Fibroblast of lung (primary cell): ENCODE data around the gene RNF181. TPM values are rescaled to one million over a fixed set of nuclear protein-coding genes. Genes with fewer than 3 reads are reported as not detected.

ENCODE experiments used
- DNase-seq, 2 donors: peaks; one replicate each; pipeline versions ENCODE4 v3.0.0 to v3.0.0-alpha.2; 2010; ENCODE audit warnings: low read depth in 2 of 2
- H2AFZ ChIP-seq: 2 replicates; pipeline ENCODE4 v1.5.1; 2012; ENCODE audit warnings: low read length, control low read depth, inconsistent platforms
- H3K27ac ChIP-seq: 2 replicates; pipeline ENCODE4 v1.5.1; 2011; ENCODE audit warnings: low read length, control low read depth; ENCODE audit not compliant: insufficient read depth
- H3K27me3 ChIP-seq: 2 replicates; pipeline ENCODE4 v1.5.1; 2011; ENCODE audit warnings: mild to moderate bottlenecking, low read length; ENCODE audit not compliant: control insufficient read depth, insufficient read depth
- H3K36me3 ChIP-seq: 2 replicates; pipeline ENCODE4 v1.5.1; 2011; ENCODE audit warnings: low read length; ENCODE audit not compliant: control insufficient read depth, insufficient read depth
- H3K4me1 ChIP-seq: 2 replicates; pipeline ENCODE4 v1.5.1; 2011; ENCODE audit warnings: low read length; ENCODE audit not compliant: control insufficient read depth, insufficient read depth; ENCODE audit errors: extremely low read depth
- H3K4me2 ChIP-seq: 2 replicates; pipeline ENCODE4 v1.5.1; 2011; ENCODE audit warnings: low read length, control low read depth; ENCODE audit not compliant: insufficient read depth; ENCODE audit errors: extremely low read depth
- H3K4me3 ChIP-seq, 4 experiments: fragments of 200-600 bp in 1 of 4; sonication (generic) in 1 of 4; replicated peaks in 1 of 4; 2 replicates each; pipeline ENCODE4 v1.5.1; 2011 to 2016; ENCODE audit warnings: low read length in 4 of 4, low read depth in 3 of 4, mild to moderate bottlenecking in 3 of 4, control low read depth in 2 of 4, inconsistent platforms in 1 of 4, mixed read lengths in 1 of 4; ENCODE audit not compliant: insufficient read depth in 1 of 4; ENCODE audit errors: control extremely low read depth in 1 of 4
- H3K79me2 ChIP-seq: 2 replicates; pipeline ENCODE4 v1.5.1; 2012; ENCODE audit warnings: mild to moderate bottlenecking, low read length, inconsistent platforms; ENCODE audit not compliant: control insufficient read depth, insufficient read depth
- H3K9ac ChIP-seq: 2 replicates; pipeline ENCODE4 v1.5.1; 2011; ENCODE audit warnings: mild to moderate bottlenecking, low read length, control low read depth; ENCODE audit not compliant: insufficient read depth
- H3K9me3 ChIP-seq: 2 replicates; pipeline ENCODE4 v1.5.1; 2012; ENCODE audit warnings: low read depth, low read length; ENCODE audit not compliant: control insufficient read depth, insufficient read depth
- H4K20me1 ChIP-seq: 2 replicates; pipeline ENCODE4 v1.5.1; 2011; ENCODE audit warnings: low read length; ENCODE audit not compliant: control insufficient read depth, insufficient read depth; ENCODE audit errors: extremely low read depth
- CTCF ChIP-seq, 2 donors: IDR thresholded peaks in 1 of 2; conservative IDR thresholded peaks in 1 of 2; 1 replicate in 1 of 2; 2 replicates in 1 of 2; pipeline ENCODE4 v1.5.1; 2011 to 2012; ENCODE audit warnings: low read length in 2 of 2, control low read depth in 1 of 2, inconsistent platforms in 1 of 2, low read depth in 1 of 2, mild to moderate bottlenecking in 1 of 2
- EZH2 ChIP-seq: IDR thresholded peaks from 2 replicates; pipeline ENCODE4 v1.5.1; 2012; ENCODE audit warnings: low read length, control low read depth, mild to moderate bottlenecking; ENCODE audit errors: missing control alignments
- polyA plus RNA-seq, 2 donors: library from polyadenylated mRNA; depleted of rRNA in 1 of 2; stranded (reverse) in 1 of 2; unstranded in 1 of 2; fragments of >200 nt; gene quantifications; 2 replicates each; pipeline ENCODE4 v1.2.1, GENCODE V29; 2011 to 2012; ENCODE audit warnings: missing spikeins in 1 of 2
- total RNA-seq: library from RNA; depleted of rRNA; stranded (reverse); fragments of >200 nt; gene quantifications from 2 replicates; pipeline ENCODE4 v1.2.1, GENCODE V29; 2014

Gene RNF181
- total and polyA plus RNA-seq, 2 donors (not counting 1 experiment from before 2014, with no cell fraction given) = 247 to 276 TPM

GRCh38 chr2:85631316-85631715 is 35.8 kb downstream of the RNF181 start:
- Histone ChIP-seq H2AFZ (no peak overlapping the region), H3K4me1 (no peaks in the 10 kb centered on the region), H3K36me3 (peaks cover 15% of the 10 kb centered on the region), H3K9me3 (no peaks in the 10 kb centered on the region), H3K4me2 (no peak overlapping the region), H3K27me3 (no peaks in the 10 kb centered on the region), H3K9ac (no peak overlapping the region), H3K4me3 (no peak overlapping the region), H3K79me2 (peaks cover 3% of the 10 kb centered on the region), H4K20me1 (no peaks in the 10 kb centered on the region), H3K27ac (no peak overlapping the region)
- TF ChIP-seq EZH2 (no peak), CTCF (conservative IDR thresholded peaks at IDR 0.05 in 1 of 2, IDR thresholded peaks at IDR 0.05 in 1 of 2; ENCODE audit: low read depth in 1 of 2, low read length in 2 of 2) (no peak)
- DNase-seq = no peak

GRCh38 chr2:85635011-85635410 is 39.5 kb downstream of the RNF181 start:
- TF ChIP-seq CTCF (conservative IDR thresholded peaks at IDR 0.05 in 1 of 2, IDR thresholded peaks at IDR 0.05 in 1 of 2; ENCODE audit: low read depth in 1 of 2, low read length in 2 of 2) (no peak), EZH2 (no peak)
- Histone ChIP-seq H3K27me3 (no peaks in the 10 kb centered on the region), H3K9ac (no peak overlapping the region), H3K4me3 (no peak overlapping the region), H4K20me1 (no peaks in the 10 kb centered on the region), H2AFZ (no peak overlapping the region), H3K27ac (no peak overlapping the region), H3K4me2 (no peak overlapping the region), H3K79me2 (peaks cover 3% of the 10 kb centered on the region), H3K36me3 (peaks cover 20% of the 10 kb centered on the region), H3K4me1 (no peaks in the 10 kb centered on the region), H3K9me3 (no peaks in the 10 kb centered on the region)
- no peak for DNase-seq

- no peak overlapping the region for H3K4me2 ChIP-seq
- H3K4me3 ChIP-seq = no peak overlapping the region
- H3K36me3 ChIP-seq = peaks cover 19% of the 10 kb centered on the region
- no peak for DNase-seq
- H2AFZ ChIP-seq = no peak overlapping the region
- H3K9me3 ChIP-seq = no peaks in the 10 kb centered on the region
- H3K4me1 ChIP-seq = no peaks in the 10 kb centered on the region
- peaks cover 3% of the 10 kb centered on the region for H3K79me2 ChIP-seq
- no peaks in the 10 kb centered on the region for H3K27me3 ChIP-seq
- no peak for TF ChIP-seq CTCF (conservative IDR thresholded peaks at IDR 0.05 in 1 of 2, IDR thresholded peaks at IDR 0.05 in 1 of 2; ENCODE audit: low read depth in 1 of 2, low read length in 2 of 2)
- TF ChIP-seq EZH2 = no peak
- H4K20me1 ChIP-seq = no peaks in the 10 kb centered on the region
- H3K9ac ChIP-seq = no peak overlapping the region
- H3K27ac ChIP-seq = no peak overlapping the region
These were observed 40.1 kb downstream of the RNF181 start for GRCh38 chr2:85635636-85636035.
